Fibroblast of lung (primary cell): Measurements from ENCODE around the gene YIPF4.
"Not testable (repeated sequence)": the region's sequence is repeated elsewhere in the genome, so short reads cannot be mapped to it uniquely, and the experiment has no call there.

ENCODE experiments used
- CTCF ChIP-seq, 2 donors: IDR thresholded peaks in 1 of 2; conservative IDR thresholded peaks in 1 of 2; 1 replicate in 1 of 2; 2 replicates in 1 of 2; pipeline ENCODE4 v1.5.1; 2011 to 2012; ENCODE audit warnings: low read length in 2 of 2, control low read depth in 1 of 2, inconsistent platforms in 1 of 2, low read depth in 1 of 2, mild to moderate bottlenecking in 1 of 2
- EZH2 ChIP-seq: IDR thresholded peaks from 2 replicates; pipeline ENCODE4 v1.5.1; 2012; ENCODE audit warnings: low read length, control low read depth, mild to moderate bottlenecking; ENCODE audit errors: missing control alignments

- TF ChIP-seq CTCF (conservative IDR thresholded peaks at IDR 0.05 in 1 of 2, IDR thresholded peaks at IDR 0.05 in 1 of 2; ENCODE audit: low read depth in 1 of 2, low read length in 2 of 2); EZH2: not testable (repeated sequence)
Observed at GRCh38 chr2:32362997-32363396, 85.3 kb downstream of the YIPF4 start.
